ENCODE measurements around the gene EIF3I.
"Not testable (repeated sequence)": the region's sequence is repeated elsewhere in the genome, so short reads cannot be mapped to it uniquely, and the experiment has no call there.

The EIF3I gene

GRCh38 chr1:32246888-32247273 is 24.7 kb downstream of the EIF3I start, which contains the start of gene FAM167B:
Gene FAM167B, plus strand, starts transcription at chr1:32247222. Its CDS starts 200 bp downstream, at chr1:32247422.
- H3K9ac ChIP-seq (ENCODE audit: low read length), result no peak within 1 kb of the TSS
- H3K4me1 ChIP-seq (ENCODE audit: control insufficient read depth, insufficient read depth, low read length), result peaks cover 5% of the 10 kb centered on the region

GRCh38 chr1:32247452-32247851 is 25.2 kb downstream of the EIF3I start:
- H3K36me3 ChIP-seq (ENCODE audit: control insufficient read depth, insufficient read depth, low read length), result no peaks in the 10 kb centered on the region
- H3K27me3 ChIP-seq (ENCODE audit: control insufficient read depth, insufficient read depth, low read length), result no peaks in the 10 kb centered on the region
- no peak overlapping the region for H3K4me3 ChIP-seq (ENCODE audit: low read length)
- H3K9ac ChIP-seq (ENCODE audit: low read length), result no peak overlapping the region
- peak overlapping the region; percentile 12 for H3K27ac ChIP-seq (ENCODE audit: low read depth, low read length)
- H3K4me1 ChIP-seq (ENCODE audit: control insufficient read depth, insufficient read depth, low read length), result peaks cover 5% of the 10 kb centered on the region

More at GRCh38 chr1:32246888-32247273, 24.7 kb downstream of the EIF3I start, which contains the start of gene FAM167B:
- H3K36me3 ChIP-seq (ENCODE audit: control insufficient read depth, insufficient read depth, low read length), result no peaks in the 10 kb centered on the region
- peak within 1 kb of the TSS; percentile 12 for H3K27ac ChIP-seq (ENCODE audit: low read depth, low read length)
- no peaks in the 10 kb centered on the region for H3K27me3 ChIP-seq (ENCODE audit: control insufficient read depth, insufficient read depth, low read length)
- no peak within 1 kb of the TSS for H3K4me3 ChIP-seq (ENCODE audit: low read length)

- Histone ChIP-seq H3K9ac (ENCODE audit: low read length) (no peak overlapping the region), H3K4me3 (ENCODE audit: low read length) (peak overlapping the region; percentile 23), H3K36me3 (ENCODE audit: control insufficient read depth, insufficient read depth, low read length) (no peaks in the 10 kb centered on the region), H3K4me1 (ENCODE audit: control insufficient read depth, insufficient read depth, low read length) (peaks cover 5% of the 10 kb centered on the region), H3K27ac (ENCODE audit: low read depth, low read length) (no peak overlapping the region), H3K27me3 (ENCODE audit: control insufficient read depth, insufficient read depth, low read length) (no peaks in the 10 kb centered on the region)
Observed at GRCh38 chr1:32247983-32248889, 26.0 kb downstream of the EIF3I start.

- H3K36me3 ChIP-seq (ENCODE audit: control insufficient read depth, insufficient read depth, low read length), result no peaks in the 10 kb centered on the region
- H3K4me1 ChIP-seq (ENCODE audit: control insufficient read depth, insufficient read depth, low read length), result peaks cover 5% of the 10 kb centered on the region
- no peak overlapping the region for H3K9ac ChIP-seq (ENCODE audit: low read length)
- no peak overlapping the region for H3K4me3 ChIP-seq (ENCODE audit: low read length)
- no peaks in the 10 kb centered on the region for H3K27me3 ChIP-seq (ENCODE audit: control insufficient read depth, insufficient read depth, low read length)
- no peak overlapping the region for H3K27ac ChIP-seq (ENCODE audit: low read depth, low read length)
Observed at GRCh38 chr1:32249831-32250525, 27.8 kb downstream of the EIF3I start.

- Histone ChIP-seq H3K27ac (ENCODE audit: low read depth, low read length) (no peak within 1 kb of the TSS), H3K9ac (ENCODE audit: low read length) (no peak within 1 kb of the TSS), H3K4me3 (ENCODE audit: low read length) (peak within 1 kb of the TSS; percentile 47), H3K4me1 (ENCODE audit: control insufficient read depth, insufficient read depth, low read length) (peaks cover 5% of the 10 kb centered on the region), H3K36me3 (ENCODE audit: control insufficient read depth, insufficient read depth, low read length) (no peaks in the 10 kb centered on the region), H3K27me3 (ENCODE audit: control insufficient read depth, insufficient read depth, low read length) (no peaks in the 10 kb centered on the region)
Observed at GRCh38 chr1:32250893-32251716, 28.9 kb downstream of the EIF3I start, which contains the start of gene LCK. Gene LCK, plus strand, starts transcription at chr1:32251265. Its CDS starts 23,065 bp downstream, at chr1:32274330.

- peaks cover 3% of the 10 kb centered on the region for H3K4me1 ChIP-seq (ENCODE audit: control insufficient read depth, insufficient read depth, low read length)
- no peaks in the 10 kb centered on the region for H3K27me3 ChIP-seq (ENCODE audit: control insufficient read depth, insufficient read depth, low read length)
- no peaks in the 10 kb centered on the region for H3K36me3 ChIP-seq (ENCODE audit: control insufficient read depth, insufficient read depth, low read length)
- no peak overlapping the region for H3K4me3 ChIP-seq (ENCODE audit: low read length)
- H3K9ac ChIP-seq (ENCODE audit: low read length), result no peak overlapping the region
- no peak overlapping the region for H3K27ac ChIP-seq (ENCODE audit: low read depth, low read length)
Observed at GRCh38 chr1:32255072-32256071, 33.2 kb downstream of the EIF3I start.

GRCh38 chr1:32256473-32257226 is 34.4 kb downstream of the EIF3I start:
- Histone ChIP-seq H3K27me3 (ENCODE audit: control insufficient read depth, insufficient read depth, low read length) (no peaks in the 10 kb centered on the region), H3K4me1 (ENCODE audit: control insufficient read depth, insufficient read depth, low read length) (peaks cover 3% of the 10 kb centered on the region), H3K9ac (ENCODE audit: low read length) (no peak overlapping the region), H3K4me3 (ENCODE audit: low read length) (no peak overlapping the region), H3K36me3 (ENCODE audit: control insufficient read depth, insufficient read depth, low read length) (no peaks in the 10 kb centered on the region), H3K27ac (ENCODE audit: low read depth, low read length) (no peak overlapping the region)

GRCh38 chr1:32257227-32257508 is 35.0 kb downstream of the EIF3I start:
- Histone ChIP-seq H3K27me3 (ENCODE audit: control insufficient read depth, insufficient read depth, low read length) (no peaks in the 10 kb centered on the region), H3K9ac (ENCODE audit: low read length) (no peak overlapping the region), H3K27ac (ENCODE audit: low read depth, low read length) (no peak overlapping the region), H3K36me3 (ENCODE audit: control insufficient read depth, insufficient read depth, low read length) (no peaks in the 10 kb centered on the region), H3K4me3 (ENCODE audit: low read length) (no peak overlapping the region), H3K4me1 (ENCODE audit: control insufficient read depth, insufficient read depth, low read length) (peaks cover 3% of the 10 kb centered on the region)

- not testable (repeated sequence) for H3K4me1 ChIP-seq (ENCODE audit: control insufficient read depth, insufficient read depth, low read length); H3K36me3 ChIP-seq (ENCODE audit: control insufficient read depth, insufficient read depth, low read length); H3K4me3 ChIP-seq (ENCODE audit: low read length); H3K9ac ChIP-seq (ENCODE audit: low read length); H3K27ac ChIP-seq (ENCODE audit: low read depth, low read length); H3K27me3 ChIP-seq (ENCODE audit: control insufficient read depth, insufficient read depth, low read length)
Observed at GRCh38 chr1:32263236-32263593, 41.0 kb downstream of the EIF3I start.

- H3K27me3 ChIP-seq (ENCODE audit: control insufficient read depth, insufficient read depth, low read length), result no peaks in the 10 kb centered on the region
- no peaks in the 10 kb centered on the region for H3K36me3 ChIP-seq (ENCODE audit: control insufficient read depth, insufficient read depth, low read length)
- H3K9ac ChIP-seq (ENCODE audit: low read length), result no peak overlapping the region
- no peaks in the 10 kb centered on the region for H3K4me1 ChIP-seq (ENCODE audit: control insufficient read depth, insufficient read depth, low read length)
- H3K27ac ChIP-seq (ENCODE audit: low read depth, low read length), result no peak overlapping the region
- H3K4me3 ChIP-seq (ENCODE audit: low read length), result no peak overlapping the region
Observed at GRCh38 chr1:32263744-32264143, 41.5 kb downstream of the EIF3I start.

- H3K9ac ChIP-seq (ENCODE audit: low read length), result no peak overlapping the region
- H3K27me3 ChIP-seq (ENCODE audit: control insufficient read depth, insufficient read depth, low read length), result no peaks in the 10 kb centered on the region
- H3K36me3 ChIP-seq (ENCODE audit: control insufficient read depth, insufficient read depth, low read length), result no peaks in the 10 kb centered on the region
- H3K27ac ChIP-seq (ENCODE audit: low read depth, low read length), result no peak overlapping the region
- H3K4me1 ChIP-seq (ENCODE audit: control insufficient read depth, insufficient read depth, low read length), result no peaks in the 10 kb centered on the region
- no peak overlapping the region for H3K4me3 ChIP-seq (ENCODE audit: low read length)
Observed at GRCh38 chr1:32265846-32266245, 43.6 kb downstream of the EIF3I start.
